CD4-positive, alpha-beta T cell (primary cell): ENCODE data around the gene PCBP2. TPM values are rescaled to one million over a fixed set of nuclear protein-coding genes. Genes with fewer than 3 reads are reported as not detected.
A peak's percentile ranks its signal among the peaks of the same experiment; 100 is the strongest.

Source experiments
- ATAC-seq: fragments of 200-7000 bp; cut with Tn5 transposase; one replicate; pipeline ENCODE4 v1.10.0; 2022; ENCODE audit warnings: mild to moderate bottlenecking; ENCODE audit not compliant: poor library complexity
- CTCF ChIA-PET: fragments of 350-600 bp; sonication (Branson Sonifier 250); formaldehyde crosslinking; loops from one replicate; lab custom pipeline; 2021; ENCODE audit warnings: antibody characterized with exemption, inconsistent platforms; lab: Charles Lee
- POLR2A ChIA-PET: fragments of 350-600 bp; sonication (Branson Sonifier 250); formaldehyde crosslinking; loops from one replicate; lab custom pipeline; 2021; ENCODE audit warnings: antibody characterized with exemption, inconsistent platforms; lab: Charles Lee
- DNase-seq, 14 experiments: peaks; one replicate each; pipeline ENCODE4 v3.0.0-alpha.2; 2013 to 2020; ENCODE audit warnings: mixed read lengths in 2 of 14
- H3K27ac ChIP-seq, 2 donors: one replicate each; pipeline versions ENCODE4 v1.5.1 to v1.7.0; 2013; ENCODE audit warnings: low read length in 2 of 2, low read depth in 1 of 2, mild to moderate bottlenecking in 1 of 2
- H3K27me3 ChIP-seq, 2 experiments: 1 replicate in 1 of 2; 2 replicates in 1 of 2; pipeline versions ENCODE4 v1.6.1 to v1.7.0; 2013; ENCODE audit warnings: low read length in 2 of 2, control low read depth in 1 of 2, mild to moderate bottlenecking in 1 of 2, moderate library complexity in 1 of 2; ENCODE audit not compliant: insufficient read depth in 2 of 2, control insufficient read depth in 1 of 2
- H3K36me3 ChIP-seq: one replicate; pipeline ENCODE4 v1.6.1; 2013; ENCODE audit warnings: low read length, control low read depth; ENCODE audit not compliant: insufficient read depth
- H3K4me1 ChIP-seq: one replicate; pipeline ENCODE4 v1.6.1; 2013; ENCODE audit warnings: low read length, control low read depth; ENCODE audit not compliant: insufficient read depth
- H3K4me3 ChIP-seq: one replicate; pipeline ENCODE4 v1.5.1; 2013; ENCODE audit warnings: mild to moderate bottlenecking, low read length, moderate library complexity
- H3K9me3 ChIP-seq, 2 experiments: 1 replicate in 1 of 2; 2 replicates in 1 of 2; pipeline versions ENCODE4 v1.6.1 to v1.7.0; 2013; ENCODE audit warnings: low read length in 2 of 2, mild to moderate bottlenecking in 2 of 2, control low read depth in 1 of 2, moderate library complexity in 1 of 2; ENCODE audit not compliant: control insufficient read depth in 1 of 2, insufficient read depth in 1 of 2
- H3K27ac Mint-ChIP-seq: one replicate; pipeline ENCODE4 v1.8.0; 2020; ENCODE audit warnings: mixed read lengths
- H3K27me3 Mint-ChIP-seq: one replicate; pipeline ENCODE4 v1.8.0; 2021; ENCODE audit warnings: mixed read lengths
- H3K36me3 Mint-ChIP-seq: one replicate; pipeline ENCODE4 v1.8.0; 2021; ENCODE audit warnings: low read depth, mixed read lengths
- H3K4me1 Mint-ChIP-seq: one replicate; pipeline ENCODE4 v1.8.0; 2021; ENCODE audit warnings: low read depth, mixed read lengths
- H3K4me3 Mint-ChIP-seq: one replicate; pipeline ENCODE4 v1.8.0; 2020; ENCODE audit warnings: mild to moderate bottlenecking, mixed read lengths
- H3K9me3 Mint-ChIP-seq: one replicate; pipeline ENCODE4 v1.8.0; 2020; ENCODE audit warnings: mixed read lengths
- intact Hi-C, 2 experiments: fragments of 100-400 bp; cut with DNase I in 1 of 2; cut with micrococcal nuclease in 1 of 2; formaldehyde crosslinking; loops; one replicate each; pipeline versions ENCODE4 v1.15.1 to v1.9.0; 2023 to 2025; cut with DNase I, micrococcal nuclease
- total RNA-seq, 174 experiments: library from RNA in 2 of 174; stranded (reverse) in 2 of 174; gene quantifications; one replicate each; pipeline ENCODE4 v1.2.3 and lab custom pipeline; 2021 to 2026
- TF ChIP-seq, protein P1 (sequence below): fragments of 200-600 bp; IDR thresholded peaks from one replicate; pipeline ENCODE4 v1.8.0; 2022; ENCODE audit warnings: antibody characterized with exemption, mild to moderate bottlenecking

The PCBP2 gene
- total RNA-seq, 2 experiments from 2014 or later = 1,331 to 1,359 TPM

DNA sequence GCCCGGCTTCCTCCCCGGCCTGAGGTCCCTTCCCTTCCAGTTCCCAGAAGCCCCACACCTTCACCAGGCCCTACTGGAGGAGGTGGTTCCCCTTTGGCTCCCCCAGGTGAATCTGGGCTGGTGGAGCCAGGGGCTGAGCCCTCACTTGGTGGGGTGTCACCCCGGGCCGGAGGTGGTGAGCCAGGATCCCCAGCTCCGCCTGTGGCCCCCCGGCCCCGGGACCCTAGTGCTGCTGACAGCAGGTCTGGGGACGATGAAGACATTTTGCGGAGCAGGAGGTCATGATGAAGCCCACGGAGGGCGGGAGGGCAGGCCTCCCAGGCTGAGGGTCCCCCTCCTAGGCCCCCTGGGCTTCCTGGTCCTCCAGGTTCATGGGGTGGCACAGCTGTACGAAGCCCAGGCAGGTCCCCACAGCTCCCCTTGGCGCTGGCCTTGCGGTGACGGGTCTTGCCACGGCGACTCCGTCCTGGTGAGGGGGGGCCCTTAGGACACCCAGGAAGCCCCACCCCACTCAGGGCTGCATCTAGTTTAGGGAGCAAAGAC lies 30.8 kb downstream of the PCBP2 start:
- H3K4me3 Mint-ChIP-seq = no peak overlapping the region
- intact Hi-C loops = no loop called here
- ATAC-seq = no peak

DNA sequence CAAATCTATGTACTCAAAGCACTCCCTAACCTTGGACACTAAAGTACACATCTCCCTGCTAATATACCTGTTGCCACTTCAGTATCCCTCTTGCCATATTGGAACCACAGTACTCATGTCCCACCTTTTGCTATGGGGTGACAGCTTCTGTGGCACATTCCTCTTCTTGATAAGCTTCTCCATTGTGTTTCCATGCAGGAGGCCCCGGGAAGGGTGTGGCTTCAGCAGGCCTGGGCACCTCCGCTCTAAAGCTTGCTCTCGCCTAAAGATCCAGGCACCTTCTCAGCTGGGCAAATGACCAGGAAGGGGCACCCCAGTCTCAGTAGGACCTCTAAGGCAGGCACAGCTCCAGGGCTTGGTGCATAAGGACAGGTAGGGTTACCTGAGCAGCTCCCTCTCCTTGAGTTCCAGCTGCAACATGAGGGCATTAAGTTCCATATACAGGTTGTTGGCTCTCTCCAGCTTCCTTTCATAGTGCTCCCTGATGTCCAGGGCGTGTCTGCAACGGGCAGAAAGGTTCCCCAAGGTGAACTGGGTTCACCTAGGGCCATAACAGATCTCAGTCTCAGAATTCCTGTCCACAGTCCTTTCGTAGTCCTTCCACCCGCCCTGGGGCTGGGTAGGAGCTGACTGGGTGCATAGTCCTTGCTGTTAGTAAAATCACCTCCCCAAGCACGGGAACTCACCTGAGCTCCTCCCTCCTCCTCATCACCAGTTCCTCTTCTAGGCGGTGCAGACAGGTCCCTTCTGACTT lies 31.5 kb downstream of the PCBP2 start:
- POLR2A ChIA-PET = interaction anchor here (0.6 to 3.6 kb wide), 6 partner anchors 10 to 29 kb away, joined by 3 to 24 read pairs (median 5); partner anchors contain the start of genes MAP3K12 and TARBP2
- no peaks in the 10 kb centered on the region for H3K9me3 Mint-ChIP-seq
- Histone ChIP-seq H3K27me3 (no peaks in the 10 kb centered on the region), H3K9me3 (no peaks in the 10 kb centered on the region), H3K4me1 (peaks cover 7% of the 10 kb centered on the region), H3K36me3 (peaks cover 87% of the 10 kb centered on the region), H3K27ac (no peak overlapping the region), H3K4me3 (no peak overlapping the region)
- H3K4me3 Mint-ChIP-seq = peak overlapping the region; percentile 51
- peaks cover 82% of the 10 kb centered on the region for H3K36me3 Mint-ChIP-seq
- ATAC-seq = no peak
- TF ChIP-seq, protein P1, sequence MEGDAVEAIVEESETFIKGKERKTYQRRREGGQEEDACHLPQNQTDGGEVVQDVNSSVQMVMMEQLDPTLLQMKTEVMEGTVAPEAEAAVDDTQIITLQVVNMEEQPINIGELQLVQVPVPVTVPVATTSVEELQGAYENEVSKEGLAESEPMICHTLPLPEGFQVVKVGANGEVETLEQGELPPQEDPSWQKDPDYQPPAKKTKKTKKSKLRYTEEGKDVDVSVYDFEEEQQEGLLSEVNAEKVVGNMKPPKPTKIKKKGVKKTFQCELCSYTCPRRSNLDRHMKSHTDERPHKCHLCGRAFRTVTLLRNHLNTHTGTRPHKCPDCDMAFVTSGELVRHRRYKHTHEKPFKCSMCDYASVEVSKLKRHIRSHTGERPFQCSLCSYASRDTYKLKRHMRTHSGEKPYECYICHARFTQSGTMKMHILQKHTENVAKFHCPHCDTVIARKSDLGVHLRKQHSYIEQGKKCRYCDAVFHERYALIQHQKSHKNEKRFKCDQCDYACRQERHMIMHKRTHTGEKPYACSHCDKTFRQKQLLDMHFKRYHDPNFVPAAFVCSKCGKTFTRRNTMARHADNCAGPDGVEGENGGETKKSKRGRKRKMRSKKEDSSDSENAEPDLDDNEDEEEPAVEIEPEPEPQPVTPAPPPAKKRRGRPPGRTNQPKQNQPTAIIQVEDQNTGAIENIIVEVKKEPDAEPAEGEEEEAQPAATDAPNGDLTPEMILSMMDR = no peak
- no peak for DNase-seq
- CTCF ChIA-PET = interaction anchor here (0.7 to 2.4 kb wide), 2 partner anchors 10 to 25 kb away, joined by 3 to 9 read pairs; no protein-coding TSS in a partner anchor
- no peaks in the 10 kb centered on the region for H3K27me3 Mint-ChIP-seq
- intact Hi-C loops = no loop called here
- peaks cover 11% of the 10 kb centered on the region for H3K4me1 Mint-ChIP-seq
- H3K27ac Mint-ChIP-seq = peak overlapping the region; percentile 5

More for the DNA sequence above, 30.8 kb downstream of the PCBP2 start:
- Histone ChIP-seq H3K27ac (no peak overlapping the region), H3K36me3 (peaks cover 94% of the 10 kb centered on the region), H3K9me3 (no peaks in the 10 kb centered on the region), H3K4me3 (no peak overlapping the region), H3K27me3 (no peaks in the 10 kb centered on the region), H3K4me1 (peaks cover 7% of the 10 kb centered on the region)
- ChIA-PET CTCF (interaction anchor here (0.7 to 2.4 kb wide), 3 partner anchors 10 to 29 kb away, joined by 3 to 9 read pairs (median 3); no protein-coding TSS in a partner anchor), POLR2A (interaction anchor here (0.9 to 3.6 kb wide), 7 partner anchors 10 to 30 kb away, joined by 3 to 24 read pairs (median 4); partner anchors contain the start of genes MAP3K12 and TARBP2)
- TF ChIP-seq, protein P1 = no peak
- Mint-ChIP-seq H3K36me3 (peaks cover 83% of the 10 kb centered on the region), H3K9me3 (no peaks in the 10 kb centered on the region), H3K27me3 (no peaks in the 10 kb centered on the region), H3K27ac (peak overlapping the region; percentile 5), H3K4me1 (peaks cover 11% of the 10 kb centered on the region)
- peak in 1 of 14 experiments; percentile 30 for DNase-seq

DNA sequence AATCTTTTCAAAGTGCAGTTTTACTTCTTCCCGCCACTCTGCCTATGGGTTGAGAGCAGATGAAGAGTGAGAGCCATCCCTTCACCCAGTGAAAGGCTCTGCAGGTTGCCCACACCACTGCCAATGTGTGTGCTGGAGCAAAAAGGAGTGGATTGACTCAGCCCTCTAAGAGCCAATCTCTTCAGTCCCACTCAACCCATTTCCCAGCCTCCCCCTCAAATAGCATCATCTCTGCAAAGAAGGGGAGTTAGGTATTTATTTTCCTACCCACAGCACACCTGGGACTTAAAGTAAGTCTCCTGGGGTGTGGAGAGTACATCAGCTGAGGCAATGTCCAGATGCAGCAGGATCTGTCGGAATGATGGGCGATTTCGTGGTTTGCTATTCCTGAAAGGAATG lies 32.1 kb downstream of the PCBP2 start:
- Histone ChIP-seq H3K4me3 (no peak overlapping the region), H3K27ac (no peak overlapping the region), H3K4me1 (peaks cover 7% of the 10 kb centered on the region), H3K9me3 (no peaks in the 10 kb centered on the region), H3K27me3 (no peaks in the 10 kb centered on the region), H3K36me3 (peaks cover 81% of the 10 kb centered on the region)
- Mint-ChIP-seq H3K4me1 (peaks cover 11% of the 10 kb centered on the region), H3K9me3 (no peaks in the 10 kb centered on the region), H3K27ac (peak overlapping the region; percentile 5), H3K4me3 (no peak overlapping the region), H3K27me3 (no peaks in the 10 kb centered on the region), H3K36me3 (peaks cover 76% of the 10 kb centered on the region)
- DNase-seq (no peak), ATAC-seq (no peak)
- intact Hi-C loops = no loop called here
- ChIA-PET CTCF (no interaction called here), POLR2A (interaction anchor here (0.6 to 3.6 kb wide), 3 partner anchors 11 to 20 kb away, joined by 3 to 24 read pairs (median 7); partner anchors contain the start of genes MAP3K12 and TARBP2)
- TF ChIP-seq, protein P1 = no peak
